Measurements from ENCODE around the gene DNMBP.
"Not testable (repeated sequence)": the region's sequence is repeated elsewhere in the genome, so short reads cannot be mapped to it uniquely, and the experiment has no call there.

The DNMBP gene

DNA sequence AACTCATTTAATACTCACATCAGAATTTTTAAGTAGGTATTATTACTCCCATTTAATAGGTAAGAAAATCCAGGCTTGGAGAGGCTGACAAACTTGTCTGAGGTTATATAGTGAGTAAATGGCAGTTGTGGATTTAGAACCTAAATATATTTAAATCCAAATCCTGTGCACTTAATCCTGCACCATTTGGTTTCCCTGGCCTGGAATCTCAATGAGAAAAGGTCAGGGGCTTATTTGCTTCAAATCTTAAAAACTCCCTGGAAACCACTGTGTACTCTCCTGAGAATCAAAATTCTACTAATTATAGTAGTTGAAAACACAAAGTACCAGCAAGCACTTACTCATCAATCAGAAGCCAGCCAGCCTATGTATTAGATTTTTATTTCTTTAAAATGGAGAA lies 97.7 kb downstream of the DNMBP start:
- no peak for DNase-seq

DNA sequence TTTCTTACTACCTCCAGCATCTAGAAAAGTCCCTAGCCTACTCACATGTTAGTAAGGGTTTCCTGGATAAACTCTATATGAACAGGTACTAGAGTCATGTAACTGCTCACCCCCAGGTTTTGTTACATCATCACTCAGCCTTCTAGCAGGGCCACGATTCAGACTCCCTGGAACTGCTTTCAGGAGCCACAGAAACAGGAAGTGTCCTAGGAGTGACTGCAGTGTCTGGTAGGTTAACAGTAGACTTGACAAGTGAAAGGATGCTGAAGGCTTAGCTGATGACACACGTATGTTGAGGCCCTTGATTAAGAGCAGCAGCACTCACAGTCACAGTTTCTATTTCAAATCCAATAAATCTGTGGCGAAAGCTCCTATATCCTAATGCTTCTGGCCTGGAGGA lies 101.2 kb downstream of the DNMBP start:
- peak; percentile 4 for DNase-seq

DNA sequence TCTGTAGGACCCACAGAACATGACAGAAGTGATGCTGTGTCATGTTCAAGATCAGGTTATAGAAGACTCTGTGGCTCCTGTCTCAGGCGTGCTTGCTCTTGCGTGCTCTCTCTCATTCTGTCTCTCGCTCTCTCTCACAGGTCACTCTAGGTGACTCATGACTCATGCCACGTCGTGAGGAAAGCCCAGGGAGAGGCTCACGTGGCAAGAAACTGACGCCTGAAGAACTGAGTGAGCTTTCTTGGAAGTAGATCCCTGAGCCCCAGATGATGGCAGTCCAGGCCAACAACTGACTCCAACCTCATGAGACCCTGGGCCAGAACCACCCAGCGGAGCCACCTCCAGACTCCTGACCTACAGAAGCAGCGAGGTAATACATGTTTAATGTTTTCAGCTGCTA lies 103.3 kb downstream of the DNMBP start:
- no peak for DNase-seq

DNA sequence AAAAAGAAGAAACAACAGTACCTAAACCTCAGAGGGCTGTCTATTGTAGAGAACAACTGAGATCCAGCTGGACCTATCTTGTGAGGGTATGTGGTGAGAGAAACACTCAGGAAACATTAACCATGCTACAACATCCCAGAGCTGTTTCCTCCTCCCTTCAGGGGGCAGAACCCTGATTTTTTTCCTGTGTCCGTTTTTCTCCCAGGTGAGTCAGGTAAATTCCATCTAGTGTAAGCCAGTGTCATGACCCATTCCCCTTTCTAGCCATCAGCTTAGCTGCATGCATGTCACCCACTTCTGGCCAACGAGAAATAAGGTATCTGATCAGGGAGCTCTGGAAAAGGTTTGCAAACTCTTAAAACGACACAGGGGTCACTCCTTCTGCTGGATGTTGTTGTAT lies 103.8 kb downstream of the DNMBP start:
- no peak for DNase-seq

- no peak for DNase-seq
Observed at GRCh38 chr10:99895867-99896266, 113.9 kb downstream of the DNMBP start.

- DNase-seq, result not testable (repeated sequence)
Observed at GRCh38 chr10:99895066-99895465, 114.7 kb downstream of the DNMBP start.

DNA sequence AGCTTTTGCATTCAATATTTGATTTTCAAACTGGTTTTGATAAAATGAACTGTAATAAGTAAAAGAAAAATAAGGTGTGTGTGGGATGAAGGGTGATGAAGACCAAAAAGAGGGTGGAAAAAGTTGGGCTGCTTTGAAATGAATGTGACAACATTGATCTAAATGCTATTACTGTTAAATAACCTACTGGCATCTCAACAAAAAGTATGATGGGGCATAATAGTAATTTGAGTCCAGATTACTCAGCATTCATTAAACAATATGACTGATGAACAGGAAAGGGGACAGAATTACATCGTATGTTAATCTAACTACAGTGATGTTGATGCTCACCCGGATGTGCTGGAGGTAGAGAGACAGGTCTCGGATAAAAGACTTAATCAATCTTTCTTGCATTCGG lies 115.1 kb downstream of the DNMBP start:
- no peak for DNase-seq

DNA sequence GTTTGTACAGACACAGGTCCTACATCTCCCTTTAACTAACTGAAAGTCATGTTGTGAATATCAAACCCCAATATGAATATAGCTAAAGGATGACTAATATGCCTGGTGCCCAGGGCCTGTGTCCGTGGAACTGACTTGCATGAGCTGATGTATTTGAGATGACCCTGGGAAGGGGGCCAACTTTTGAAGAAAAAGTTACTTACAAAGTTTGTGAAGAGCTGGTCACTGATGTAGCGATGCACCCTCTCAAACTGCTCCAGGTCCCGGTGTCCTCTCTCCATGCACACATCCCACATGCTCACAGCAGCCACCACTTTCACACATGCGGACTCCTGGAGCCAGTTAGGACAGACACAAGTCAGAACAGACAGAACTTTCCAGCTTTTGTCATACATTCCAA lies 121.1 kb downstream of the DNMBP start:
- DNase-seq, result no peak

DNA sequence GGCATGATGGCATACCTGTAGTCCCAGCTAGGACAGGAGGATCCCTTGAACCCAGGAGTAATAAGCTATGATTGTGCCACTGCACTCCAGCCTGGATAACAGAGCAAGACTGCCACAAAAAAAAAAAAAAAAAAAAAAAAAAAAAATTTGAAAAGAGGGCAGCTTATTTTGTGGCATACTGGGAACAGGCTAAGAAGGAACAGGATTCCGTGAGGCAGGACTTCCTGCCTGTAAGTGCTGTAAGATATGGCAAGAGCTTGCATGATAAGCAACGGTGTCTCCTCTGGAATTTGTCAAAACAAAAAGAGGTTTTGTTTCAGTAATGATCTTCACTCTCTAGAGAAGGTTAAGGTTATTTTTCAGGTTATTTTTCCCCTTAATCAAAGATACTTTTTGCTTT lies 126.2 kb downstream of the DNMBP start:
- no peak for DNase-seq

GRCh38 chr10:99881371-99881770 lies 128.4 kb downstream of the DNMBP start:
- no peak for DNase-seq

GRCh38 chr10:99880080-99880835 lies 129.5 kb downstream of the DNMBP start:
- DNase-seq, result no peak

DNA sequence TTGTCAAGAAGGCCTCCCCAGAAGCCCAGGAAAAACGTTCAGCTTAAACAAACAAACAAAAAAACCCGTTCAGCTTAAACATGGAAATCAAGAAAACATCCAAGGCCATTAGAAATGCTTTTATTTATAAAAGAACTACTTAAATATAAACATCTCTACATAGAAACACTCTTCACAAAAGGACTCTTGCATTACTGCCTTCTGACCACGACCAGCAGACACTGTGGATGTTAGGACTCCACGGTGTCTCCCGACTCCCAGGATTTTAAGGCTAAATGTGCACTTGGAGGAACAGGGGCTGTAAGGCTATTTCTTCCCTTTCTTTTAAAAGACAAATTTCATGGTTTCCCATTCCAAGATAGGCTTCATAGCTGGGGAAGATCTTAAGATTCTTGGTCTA lies 134.3 kb downstream of the DNMBP start:
- no peak for DNase-seq

DNA sequence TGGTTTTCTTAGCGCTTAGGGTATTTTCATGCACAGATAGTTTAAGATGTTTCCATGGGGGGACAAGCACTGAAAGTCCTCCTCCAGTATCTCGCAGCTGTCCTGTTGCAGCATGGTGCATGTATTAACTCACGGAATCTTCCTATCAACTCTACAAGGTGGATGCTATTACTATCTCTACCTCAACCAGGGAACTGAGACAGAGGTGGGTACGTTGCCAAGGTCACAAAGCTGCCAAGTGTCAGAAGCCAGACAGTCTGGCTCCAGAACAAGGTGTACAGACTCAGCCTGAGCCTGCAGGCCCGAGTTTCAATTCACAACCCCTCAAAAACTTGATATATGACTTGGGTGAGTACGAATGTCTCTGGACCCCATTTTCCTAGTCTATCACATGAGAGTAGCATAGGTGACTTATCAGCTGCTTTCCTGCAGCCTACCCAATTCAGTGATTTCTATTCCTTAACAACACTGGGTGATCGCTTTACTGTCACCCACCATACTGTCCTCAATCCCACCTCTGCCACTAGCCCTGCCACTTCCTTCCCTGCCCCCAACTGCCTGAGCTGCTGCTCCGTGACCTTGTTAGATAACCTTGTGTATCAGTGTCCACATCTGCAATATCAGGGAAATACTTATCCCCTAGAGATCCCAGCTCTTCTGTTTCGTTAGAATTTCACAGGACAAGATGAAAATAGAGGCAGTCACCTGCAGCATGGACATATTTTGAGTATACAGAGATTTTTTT lies 135.2 kb downstream of the DNMBP start:
- no peak for DNase-seq

DNA sequence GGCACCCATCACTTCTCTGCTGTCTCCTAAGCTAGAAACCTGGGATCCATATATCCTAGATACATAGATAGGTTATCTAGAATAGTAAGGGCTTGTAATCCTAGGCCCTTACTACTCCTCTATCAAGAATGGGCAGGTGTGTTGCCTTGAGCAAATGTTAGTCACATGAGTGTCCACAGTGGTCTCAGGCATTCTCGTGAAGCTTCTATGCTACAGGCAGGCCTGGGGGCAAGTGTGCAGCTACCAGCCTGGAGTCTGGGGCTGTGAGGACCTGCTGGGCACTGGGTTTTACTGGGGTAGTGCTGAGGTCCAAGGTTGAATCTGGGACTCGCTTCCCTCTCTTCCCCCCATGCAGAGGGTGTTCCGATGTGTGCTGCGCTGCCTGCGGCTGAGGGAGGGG lies 135.9 kb downstream of the DNMBP start:
- DNase-seq, result no peak

DNA sequence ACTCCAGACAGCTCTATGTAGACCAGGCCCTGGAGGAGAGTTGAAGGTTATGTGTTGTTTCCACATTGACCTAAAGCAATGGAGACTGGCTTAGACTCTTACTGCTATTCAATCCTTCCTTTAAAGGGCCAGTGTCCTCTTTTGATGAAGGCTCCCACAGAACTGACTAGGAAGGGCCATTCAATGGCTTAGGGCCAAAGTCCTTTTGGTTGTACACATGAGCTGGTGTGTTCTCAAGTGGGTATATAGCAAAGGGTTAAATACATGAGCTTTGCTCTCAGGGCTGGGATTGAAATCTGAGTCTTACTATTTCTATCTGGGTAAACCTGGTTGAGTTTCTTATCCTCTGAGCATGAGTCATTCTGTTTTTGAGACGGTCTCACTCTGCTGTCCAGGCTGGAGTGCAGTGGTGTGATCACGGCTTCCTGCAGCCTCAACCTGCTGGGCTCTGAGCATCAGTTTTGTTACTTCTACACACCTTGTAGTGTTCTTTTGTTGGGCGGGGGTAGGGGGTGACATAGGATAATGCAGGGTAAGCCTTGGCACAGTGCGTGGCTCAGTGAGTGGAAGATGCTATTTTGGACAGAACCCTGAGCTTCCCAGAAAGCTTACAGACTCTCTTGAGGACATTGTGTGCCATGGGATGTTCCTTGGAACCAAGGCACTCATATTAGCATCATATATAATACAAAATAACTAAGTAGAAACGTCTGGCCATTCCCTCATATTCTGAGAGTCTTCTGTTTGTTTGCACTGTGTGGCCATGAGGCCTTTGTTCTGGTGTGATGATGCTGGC lies 137.2 kb downstream of the DNMBP start:
- no peak for DNase-seq

DNA sequence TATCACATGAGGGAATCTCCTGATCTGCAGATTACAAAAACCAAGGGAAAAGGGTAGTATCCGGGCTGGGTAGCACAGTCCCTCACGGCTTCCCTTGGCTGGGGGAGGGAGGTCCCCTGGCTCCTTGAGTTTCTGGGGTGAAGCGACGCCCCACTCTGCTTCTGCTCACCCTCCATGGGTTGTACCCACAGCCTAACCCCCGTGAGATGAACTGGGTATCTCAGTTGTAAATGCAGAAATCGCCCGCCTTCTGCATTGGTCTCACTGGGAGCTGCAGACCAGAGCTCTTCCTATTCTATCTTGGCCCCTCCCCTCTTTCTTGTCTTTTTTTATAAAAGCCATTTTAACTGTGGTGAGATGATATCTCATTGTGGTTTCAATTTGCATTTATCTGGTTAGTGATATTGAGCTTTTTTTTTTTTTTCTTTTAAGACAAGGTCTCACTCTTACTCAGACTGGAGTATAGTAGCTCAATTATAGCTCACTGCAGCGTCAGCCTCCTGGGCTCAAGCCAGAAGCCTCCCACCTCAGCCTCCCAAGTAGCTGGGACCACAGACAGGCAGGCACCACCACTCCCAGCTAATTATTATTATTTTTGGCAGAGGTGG lies 139.5 kb downstream of the DNMBP start:
- DNase-seq, result peak; percentile 90

- no peak for DNase-seq
Observed at GRCh38 chr10:99869581-99870122, 140.1 kb downstream of the DNMBP start.

- not testable (repeated sequence) for DNase-seq
Observed at GRCh38 chr10:99867250-99867649, 142.5 kb downstream of the DNMBP start.

- not testable (repeated sequence) for DNase-seq
Observed at GRCh38 chr10:99863535-99864240, 146.1 kb downstream of the DNMBP start.

DNA sequence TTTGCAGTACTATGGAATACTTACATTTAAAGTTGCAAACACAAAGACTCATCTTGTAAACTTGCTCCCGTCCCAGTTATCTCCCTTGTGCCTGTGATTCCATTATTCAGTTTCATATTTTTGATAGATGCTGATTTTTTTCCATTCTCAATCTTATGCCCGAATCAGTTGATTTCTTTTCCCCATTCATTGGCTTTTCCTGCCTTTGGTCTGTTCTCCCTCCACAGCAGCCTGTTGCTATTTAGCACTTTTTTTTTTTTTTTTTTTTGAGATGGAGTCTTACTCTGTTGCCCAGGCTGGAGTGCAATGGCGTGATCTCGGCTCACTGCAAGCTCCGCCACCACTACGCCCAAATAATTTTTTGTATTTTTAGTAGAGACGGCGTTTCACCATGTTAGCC lies 149.3 kb downstream of the DNMBP start:
- DNase-seq, result no peak

GRCh38 chr10:99859585-99859984 lies 150.2 kb downstream of the DNMBP start:
- DNase-seq, result peak; percentile 31

DNA sequence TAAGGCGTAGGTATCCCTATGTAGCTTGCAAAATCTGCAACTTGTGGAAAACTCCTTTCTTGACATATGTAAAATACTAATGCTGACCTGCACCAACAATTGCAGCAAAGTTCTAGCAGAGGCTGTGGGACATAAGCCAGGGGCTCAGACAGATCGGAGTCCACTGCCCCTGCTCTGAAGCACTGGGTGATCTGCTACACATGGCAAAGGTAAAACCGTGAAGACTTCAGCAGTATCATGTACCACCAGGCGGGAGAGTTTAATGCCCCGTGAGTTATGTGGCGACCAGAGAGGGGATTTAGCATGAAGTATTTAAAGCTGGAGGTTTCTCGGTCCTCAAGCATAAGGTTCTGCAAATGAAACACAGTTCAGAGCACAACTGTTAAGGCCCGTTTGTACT lies 150.9 kb downstream of the DNMBP start:
- DNase-seq, result no peak

Measured in hematopoietic multipotent progenitor cell treated with erythropoietin and hydrocortisone succinate and interleukin-3 and kit ligand, for 4 days (in vitro differentiated cells).